Stimulated activated naive CD8-positive, alpha-beta T cell treated with anti-CD3 and anti-CD28 coated beads, Interleukin-15, Interleukin-2, amounts not matched to agents 100 U/mL and 50 U/mL, for 24 hours (primary cell): ENCODE measurements around the gene SERTAD2.

Experiments used
- ATAC-seq: fragments of 150-1000 bp; cut with Tn5 transposase; one replicate; pipeline ENCODE4 v1.10.0; 2021
- DNase-seq: peaks from one replicate; pipeline ENCODE4 v3.0.0; 2021

SERTAD2 gene

DNA sequence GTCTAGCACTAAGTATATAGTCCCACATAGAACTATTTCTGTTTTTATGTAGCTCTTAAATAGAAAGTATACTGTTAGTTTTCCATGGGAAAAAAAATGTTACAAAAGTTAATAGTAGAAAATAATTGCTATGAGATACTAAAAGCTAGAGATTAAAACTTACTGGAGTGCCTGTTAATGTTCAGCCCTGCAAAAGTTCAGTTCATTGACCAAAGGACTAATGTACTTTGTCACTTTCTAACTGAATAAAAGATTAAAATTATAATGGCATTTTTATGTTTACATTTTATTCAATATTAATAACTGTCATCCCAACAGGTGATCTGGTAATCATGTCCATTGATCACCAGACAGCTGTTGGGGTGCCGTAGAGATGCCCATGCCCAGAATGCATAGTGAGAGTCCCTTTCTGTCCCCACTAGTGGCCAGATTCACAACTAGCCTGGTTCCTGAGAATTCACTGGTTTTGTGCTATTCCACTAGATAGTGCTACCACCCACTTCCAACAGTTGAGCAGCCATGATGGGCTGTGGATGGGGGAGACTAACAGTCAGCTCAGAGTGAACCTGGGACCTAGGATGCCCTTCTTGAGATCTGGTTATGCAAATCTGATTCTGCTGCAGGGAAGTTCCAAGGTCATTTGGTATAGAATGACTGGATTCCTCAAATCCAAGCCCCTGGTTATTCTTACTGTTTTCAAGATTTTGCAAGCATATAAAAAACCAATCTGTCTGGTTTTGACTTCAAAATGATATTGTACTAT is 71.8 kb downstream of the SERTAD2 start:
- ATAC-seq: no peak
- no peak for DNase-seq
